ENCODE results near the gene PLLP. TPM values are rescaled to one million over a fixed set of nuclear protein-coding genes. Genes with fewer than 3 reads are reported as not detected.

Gene PLLP
- polyA plus RNA-seq (2012; ENCODE audit: insufficient read length, low read depth) = 2.3 TPM

DNA sequence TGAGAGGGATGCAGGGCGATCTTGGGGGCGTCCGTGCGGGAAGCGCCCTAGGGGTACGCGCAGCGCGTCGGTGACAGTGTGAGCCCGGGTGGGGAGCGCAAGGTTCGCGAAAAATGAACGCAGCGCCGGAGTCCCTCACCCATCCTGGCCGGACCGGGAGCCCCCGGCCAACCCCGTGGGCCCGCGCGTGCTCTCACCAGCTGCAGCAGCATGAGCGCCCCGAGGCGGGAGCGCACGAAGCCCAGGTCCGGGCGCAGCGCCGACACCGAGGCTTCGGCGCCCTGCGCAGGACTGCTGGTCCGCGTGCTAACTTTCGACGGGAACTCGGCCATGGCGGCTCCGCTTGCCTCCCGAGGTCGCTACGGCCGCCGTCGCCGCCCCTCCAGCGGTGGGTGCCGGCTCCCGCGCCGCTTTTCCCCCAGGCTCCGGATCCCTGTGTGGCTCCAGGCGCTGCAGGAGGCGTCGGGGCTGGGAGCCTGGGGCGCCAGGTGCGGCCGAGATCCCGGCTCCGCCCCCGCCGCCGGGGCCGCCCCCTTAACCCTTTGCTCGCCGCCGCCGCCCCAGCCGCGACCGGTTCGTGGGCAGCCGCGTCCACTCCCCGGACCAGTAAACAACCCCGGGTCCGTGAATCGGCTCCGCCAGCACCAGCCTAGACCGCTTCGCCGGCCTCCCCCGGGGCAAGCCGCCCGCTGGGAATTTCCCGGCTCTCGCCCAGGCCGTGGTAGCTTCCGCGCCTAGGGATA, at the start of gene PLLP:
PLLP (minus strand) TSS at position 464 of the 743 bp plus-strand sequence; CDS start at position 332, 132 bp downstream.
- TF ChIP-seq SIN3A (IDR thresholded peaks at IDR 0.05; ENCODE audit: borderline replicate concordance, insufficient read depth, low read length) = no peak
- TF ChIP-seq, protein P1, sequence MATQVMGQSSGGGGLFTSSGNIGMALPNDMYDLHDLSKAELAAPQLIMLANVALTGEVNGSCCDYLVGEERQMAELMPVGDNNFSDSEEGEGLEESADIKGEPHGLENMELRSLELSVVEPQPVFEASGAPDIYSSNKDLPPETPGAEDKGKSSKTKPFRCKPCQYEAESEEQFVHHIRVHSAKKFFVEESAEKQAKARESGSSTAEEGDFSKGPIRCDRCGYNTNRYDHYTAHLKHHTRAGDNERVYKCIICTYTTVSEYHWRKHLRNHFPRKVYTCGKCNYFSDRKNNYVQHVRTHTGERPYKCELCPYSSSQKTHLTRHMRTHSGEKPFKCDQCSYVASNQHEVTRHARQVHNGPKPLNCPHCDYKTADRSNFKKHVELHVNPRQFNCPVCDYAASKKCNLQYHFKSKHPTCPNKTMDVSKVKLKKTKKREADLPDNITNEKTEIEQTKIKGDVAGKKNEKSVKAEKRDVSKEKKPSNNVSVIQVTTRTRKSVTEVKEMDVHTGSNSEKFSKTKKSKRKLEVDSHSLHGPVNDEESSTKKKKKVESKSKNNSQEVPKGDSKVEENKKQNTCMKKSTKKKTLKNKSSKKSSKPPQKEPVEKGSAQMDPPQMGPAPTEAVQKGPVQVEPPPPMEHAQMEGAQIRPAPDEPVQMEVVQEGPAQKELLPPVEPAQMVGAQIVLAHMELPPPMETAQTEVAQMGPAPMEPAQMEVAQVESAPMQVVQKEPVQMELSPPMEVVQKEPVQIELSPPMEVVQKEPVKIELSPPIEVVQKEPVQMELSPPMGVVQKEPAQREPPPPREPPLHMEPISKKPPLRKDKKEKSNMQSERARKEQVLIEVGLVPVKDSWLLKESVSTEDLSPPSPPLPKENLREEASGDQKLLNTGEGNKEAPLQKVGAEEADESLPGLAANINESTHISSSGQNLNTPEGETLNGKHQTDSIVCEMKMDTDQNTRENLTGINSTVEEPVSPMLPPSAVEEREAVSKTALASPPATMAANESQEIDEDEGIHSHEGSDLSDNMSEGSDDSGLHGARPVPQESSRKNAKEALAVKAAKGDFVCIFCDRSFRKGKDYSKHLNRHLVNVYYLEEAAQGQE (IDR thresholded peaks at IDR 0.05; ENCODE audit: insufficient read depth in 1 of 2, low read depth in 2 of 2, low read length in 2 of 2) = no peak
- TF ChIP-seq POLR2AphosphoS5 (IDR thresholded peaks at IDR 0.05; ENCODE audit: low read depth, low read length) = no peak
- no peak for TF ChIP-seq TAF1 (IDR thresholded peaks at IDR 0.05; ENCODE audit: borderline replicate concordance, insufficient read depth, low read length)
- TF ChIP-seq FOXP2 (optimal IDR thresholded peaks at IDR 0.05; ENCODE audit: borderline replicate concordance, extremely low read depth, extremely low read length, insufficient read depth) = no peak

DNA sequence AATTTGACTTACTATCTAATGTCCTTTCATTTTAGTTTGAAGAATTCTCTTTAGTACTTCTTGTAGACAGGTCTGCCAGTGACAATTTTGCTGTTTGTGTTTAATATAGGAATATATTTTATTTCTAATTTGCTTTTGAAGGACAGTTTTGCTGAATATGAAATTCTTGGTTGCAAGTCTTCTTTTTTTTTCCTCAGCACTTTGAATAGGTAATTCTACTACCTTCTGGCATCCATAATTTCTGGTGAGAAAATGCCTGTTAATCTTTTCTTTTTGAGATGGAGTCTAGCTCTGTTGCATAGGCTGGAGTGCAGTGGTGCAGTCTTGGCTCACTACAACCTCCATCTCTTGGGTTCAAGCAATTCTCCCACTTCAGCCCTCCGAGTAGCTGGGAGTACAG, 48.9 kb upstream of the PLLP start:
- no peak for TF ChIP-seq FOXP2 (optimal IDR thresholded peaks at IDR 0.05; ENCODE audit: borderline replicate concordance, extremely low read depth, extremely low read length, insufficient read depth)
- TF ChIP-seq, protein P1 (IDR thresholded peaks at IDR 0.05; ENCODE audit: insufficient read depth in 1 of 2, low read depth in 2 of 2, low read length in 2 of 2) = no peak
- TF ChIP-seq TAF1 (IDR thresholded peaks at IDR 0.05; ENCODE audit: borderline replicate concordance, insufficient read depth, low read length) = no peak
- TF ChIP-seq POLR2AphosphoS5 (IDR thresholded peaks at IDR 0.05; ENCODE audit: low read depth, low read length) = no peak
- no peak for TF ChIP-seq SIN3A (IDR thresholded peaks at IDR 0.05; ENCODE audit: borderline replicate concordance, insufficient read depth, low read length)

DNA sequence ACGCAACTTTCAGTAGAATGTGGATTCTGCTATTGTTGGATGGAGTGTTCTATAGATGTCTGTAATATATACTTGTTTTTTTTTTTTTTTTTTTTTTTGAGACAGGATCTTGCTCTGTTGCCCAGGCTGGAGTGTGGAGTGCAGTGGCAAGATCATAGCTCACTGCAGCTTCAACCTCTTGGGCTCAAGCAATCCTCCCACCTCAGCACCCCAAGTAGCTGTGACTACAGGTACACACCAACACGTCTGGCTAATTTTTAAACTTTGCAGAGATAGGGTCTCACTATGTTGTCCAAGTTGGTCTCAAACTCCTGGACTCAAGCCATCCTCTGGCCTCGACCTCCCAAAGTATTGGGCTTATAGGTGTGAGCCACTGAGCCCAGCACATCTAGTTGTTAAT, 46.9 kb upstream of the PLLP start:
- TF ChIP-seq POLR2AphosphoS5 (IDR thresholded peaks at IDR 0.05; ENCODE audit: low read depth, low read length) = no peak
- TF ChIP-seq, protein P1 (IDR thresholded peaks at IDR 0.05; ENCODE audit: insufficient read depth in 1 of 2, low read depth in 2 of 2, low read length in 2 of 2) = no peak
- TF ChIP-seq SIN3A (IDR thresholded peaks at IDR 0.05; ENCODE audit: borderline replicate concordance, insufficient read depth, low read length) = no peak
- no peak for TF ChIP-seq FOXP2 (optimal IDR thresholded peaks at IDR 0.05; ENCODE audit: borderline replicate concordance, extremely low read depth, extremely low read length, insufficient read depth)
- TF ChIP-seq TAF1 (IDR thresholded peaks at IDR 0.05; ENCODE audit: borderline replicate concordance, insufficient read depth, low read length) = no peak

DNA sequence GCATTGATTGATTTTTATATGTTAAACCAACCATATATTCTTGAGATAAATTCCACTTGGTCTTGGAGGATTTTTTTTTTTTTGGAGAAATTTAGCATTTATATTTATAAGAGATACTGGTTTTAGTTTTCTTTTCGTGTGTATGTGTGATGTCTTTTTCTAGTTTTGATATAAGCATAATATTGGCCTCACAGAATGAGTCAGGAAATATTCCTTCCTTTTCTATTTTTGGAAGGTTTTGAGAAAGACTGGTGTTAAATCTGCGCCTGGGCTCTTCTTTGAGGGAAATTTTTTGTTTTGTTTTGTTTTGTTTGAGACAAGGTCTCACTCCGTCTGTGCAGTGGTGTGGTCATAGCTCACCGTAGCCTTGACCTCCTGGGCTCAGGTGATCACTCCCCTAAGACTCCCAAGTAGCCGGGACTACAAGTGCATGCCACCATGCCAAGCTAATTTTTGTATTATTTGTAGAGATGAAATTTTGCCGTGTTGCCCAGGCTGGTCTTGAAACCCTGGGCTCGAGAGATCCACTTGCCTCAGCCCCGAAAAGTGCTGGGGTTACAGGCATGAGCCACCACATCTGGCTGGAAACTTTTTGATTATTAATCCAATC, 45.4 kb upstream of the PLLP start:
- TF ChIP-seq SIN3A (IDR thresholded peaks at IDR 0.05; ENCODE audit: borderline replicate concordance, insufficient read depth, low read length) (no peak), FOXP2 (optimal IDR thresholded peaks at IDR 0.05; ENCODE audit: borderline replicate concordance, extremely low read depth, extremely low read length, insufficient read depth) (no peak), POLR2AphosphoS5 (IDR thresholded peaks at IDR 0.05; ENCODE audit: low read depth, low read length) (no peak), TAF1 (IDR thresholded peaks at IDR 0.05; ENCODE audit: borderline replicate concordance, insufficient read depth, low read length) (no peak)
- TF ChIP-seq, protein P1 (IDR thresholded peaks at IDR 0.05; ENCODE audit: insufficient read depth in 1 of 2, low read depth in 2 of 2, low read length in 2 of 2) = no peak

All from PFSK-1 (cell line).